ENCODE results near the gene ATG5.

The ATG5 gene

DNA sequence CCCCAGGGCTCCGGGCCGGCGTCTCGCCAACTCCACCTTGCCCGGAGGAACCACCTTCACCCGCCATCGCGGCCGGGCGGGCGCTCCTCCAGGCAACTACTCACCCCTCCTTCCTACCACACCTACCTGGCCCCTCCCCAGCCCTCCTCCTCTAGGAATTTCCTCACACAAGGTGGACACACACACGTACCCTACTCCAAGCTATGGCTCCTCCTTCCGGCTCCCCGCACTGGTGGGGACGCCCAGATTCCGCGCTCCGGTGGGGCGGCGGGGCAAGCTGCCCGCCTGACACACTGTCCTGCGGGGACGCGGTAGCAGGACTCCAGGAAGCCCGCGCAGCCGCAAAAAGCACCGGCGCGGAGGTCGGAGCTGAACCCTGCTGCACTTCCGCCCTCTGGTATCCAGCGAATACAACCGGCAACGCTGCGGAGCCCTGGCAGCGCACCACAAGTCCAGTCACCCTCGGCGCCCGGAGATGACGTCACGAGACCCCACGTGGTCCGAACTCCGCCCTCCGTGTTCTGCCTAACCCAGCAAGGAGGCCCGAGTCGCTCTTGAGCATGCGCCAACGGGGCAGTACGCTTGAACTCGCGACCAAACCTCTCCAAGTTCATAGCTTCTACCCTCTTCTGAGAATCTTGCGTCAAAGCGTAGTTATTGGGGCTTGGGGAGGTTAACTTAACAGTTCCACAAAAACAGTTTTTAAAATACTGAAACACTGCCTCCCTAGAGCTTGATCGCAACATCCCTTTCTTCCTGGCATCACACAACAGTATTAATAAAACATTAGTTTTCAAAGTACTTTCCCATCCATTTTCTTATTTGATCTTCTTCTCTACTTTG is at the start of gene ATG5:
Gene ATG5 (minus strand): TSS at position 425 of the 843 bp plus-strand sequence. CDS start 9,552 bp downstream, outside the sequence.
- DNase-seq: peak; percentile 100

DNA sequence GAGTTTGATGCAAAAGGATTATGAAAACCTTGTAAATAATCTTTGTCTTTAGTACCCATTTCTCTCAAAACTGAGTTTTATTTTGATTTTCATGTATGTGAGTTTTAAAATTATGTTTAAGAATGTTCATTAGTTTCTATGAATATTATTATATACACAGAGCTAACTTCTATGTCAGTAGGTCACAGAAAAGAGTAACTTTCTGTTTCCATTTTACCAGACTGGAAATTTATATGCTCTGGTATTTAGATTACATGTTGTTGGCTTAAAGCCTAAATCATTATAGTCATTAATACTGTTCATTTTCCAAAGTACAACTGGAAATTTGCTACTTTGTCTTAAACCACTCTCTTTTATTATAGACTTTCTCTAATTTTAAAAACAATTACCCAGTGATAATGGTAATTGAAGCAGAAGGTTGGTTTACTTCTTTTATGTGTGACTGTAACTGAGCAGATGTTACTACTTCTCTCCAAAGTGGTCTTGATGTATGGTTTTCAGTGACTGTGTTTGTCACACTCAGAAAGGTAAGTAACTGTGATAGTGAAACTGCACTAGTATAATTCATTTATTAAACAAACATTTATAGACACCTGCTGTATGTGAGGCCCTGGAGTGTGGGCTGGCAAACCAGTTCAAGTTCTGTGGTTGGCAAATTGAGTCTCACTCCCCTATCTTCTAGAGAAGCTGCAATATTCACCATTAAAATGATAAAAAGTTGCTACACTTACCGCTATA is 48.1 kb upstream of the ATG5 start:
- DNase-seq: no peak

DNA sequence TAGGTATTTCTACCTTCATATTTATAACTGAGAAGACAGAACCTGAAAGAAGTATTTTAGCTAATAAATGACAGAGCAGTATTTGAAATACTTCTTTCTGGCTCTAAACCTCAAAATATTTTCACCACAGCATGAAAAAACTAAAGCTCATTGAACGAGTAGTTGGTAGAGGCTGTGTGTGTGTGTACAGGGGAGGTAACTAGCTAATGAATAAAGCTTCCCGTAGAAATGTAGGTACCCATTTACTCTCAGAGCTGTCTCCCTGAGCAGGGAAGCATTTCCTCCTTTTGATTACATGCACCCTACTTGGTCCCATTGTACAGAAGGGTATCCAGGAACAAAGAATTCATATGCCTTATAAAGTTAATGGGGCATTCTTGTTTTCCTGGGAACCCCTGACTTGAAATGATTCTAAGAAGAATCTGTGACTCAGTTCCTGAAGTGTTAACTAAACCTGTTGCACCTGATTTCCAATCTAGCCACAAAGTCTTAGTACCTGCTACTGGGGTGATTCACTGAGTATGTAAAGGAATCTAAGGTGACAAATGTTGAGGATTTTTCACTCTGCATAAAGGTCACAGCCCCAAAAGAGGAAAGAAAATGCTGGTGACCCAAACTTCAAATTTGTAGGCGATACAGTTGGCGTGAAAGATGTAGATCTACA is 47.4 kb upstream of the ATG5 start:
- DNase-seq: no peak

DNA sequence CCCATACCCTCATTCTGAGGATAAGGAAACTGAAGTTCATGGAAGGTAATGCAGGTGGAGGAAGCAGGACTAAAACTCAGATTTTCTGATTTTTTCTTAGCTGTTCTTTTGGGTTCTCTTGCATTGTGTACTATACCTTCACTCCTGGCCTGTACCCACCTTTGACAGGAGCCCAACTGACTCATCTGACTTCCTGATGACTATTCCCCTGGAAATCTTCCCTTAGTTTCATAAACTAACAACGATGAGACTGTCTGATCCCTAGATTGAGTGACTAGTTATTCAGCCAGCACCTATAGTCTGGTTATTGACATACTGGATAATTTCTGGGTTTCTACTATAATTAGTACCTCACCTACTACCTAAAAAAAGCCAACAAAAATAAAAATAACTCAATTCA is 45.1 kb upstream of the ATG5 start:
- no peak for DNase-seq

DNA sequence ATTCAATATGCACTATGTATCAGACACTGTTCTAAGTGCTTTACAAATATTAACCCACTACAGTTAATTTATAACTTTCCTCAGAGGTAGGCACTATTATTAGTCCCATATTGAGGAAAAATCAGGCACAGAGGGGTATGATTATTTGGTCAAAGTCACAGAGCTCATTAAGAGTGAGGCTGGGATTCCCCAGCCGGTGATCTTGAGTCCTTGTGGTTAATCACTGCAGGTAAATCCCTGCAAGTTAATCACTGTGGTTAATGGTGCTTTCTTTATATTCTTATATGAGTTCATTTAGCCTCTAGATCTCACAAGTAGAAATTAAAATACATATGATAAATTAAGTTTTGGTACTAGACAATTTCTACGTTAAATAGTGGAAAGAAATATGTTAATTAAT is 44.2 kb upstream of the ATG5 start:
- DNase-seq: no peak

DNA sequence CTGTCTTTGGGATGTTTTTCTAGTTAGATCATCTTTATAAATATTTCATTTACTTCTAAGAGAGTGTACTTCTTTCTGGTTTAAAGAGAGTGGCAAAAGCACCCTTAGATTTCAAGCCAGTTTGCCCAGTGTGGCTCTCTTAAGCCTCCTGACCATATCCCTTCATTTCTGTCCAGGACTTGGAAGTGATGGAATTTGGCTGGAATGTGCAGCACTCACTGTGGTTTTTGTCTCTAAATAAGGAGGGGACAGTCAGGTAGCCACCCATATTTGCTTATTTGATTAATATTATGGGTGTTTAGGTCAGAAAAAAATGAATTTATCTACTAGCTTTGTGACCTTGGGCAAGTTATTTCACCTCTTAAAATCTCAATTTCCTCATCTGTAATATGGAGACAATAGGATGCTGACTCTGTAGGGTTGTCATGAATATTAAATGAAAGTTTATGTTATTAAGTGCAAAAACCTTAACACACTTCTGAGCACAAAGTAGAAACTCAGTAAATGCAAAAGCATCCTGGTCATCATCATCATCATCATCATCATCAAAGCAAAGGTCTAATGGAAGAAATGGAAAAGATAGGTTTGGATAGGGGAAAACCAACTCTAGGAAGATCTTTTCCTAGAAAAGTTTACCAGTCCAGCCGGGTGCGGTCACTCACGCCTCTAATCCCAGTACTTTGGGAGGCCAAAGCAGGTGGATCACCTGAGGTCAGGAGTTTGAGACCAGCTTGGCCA is 38.0 kb upstream of the ATG5 start:
- DNase-seq: no peak

DNA sequence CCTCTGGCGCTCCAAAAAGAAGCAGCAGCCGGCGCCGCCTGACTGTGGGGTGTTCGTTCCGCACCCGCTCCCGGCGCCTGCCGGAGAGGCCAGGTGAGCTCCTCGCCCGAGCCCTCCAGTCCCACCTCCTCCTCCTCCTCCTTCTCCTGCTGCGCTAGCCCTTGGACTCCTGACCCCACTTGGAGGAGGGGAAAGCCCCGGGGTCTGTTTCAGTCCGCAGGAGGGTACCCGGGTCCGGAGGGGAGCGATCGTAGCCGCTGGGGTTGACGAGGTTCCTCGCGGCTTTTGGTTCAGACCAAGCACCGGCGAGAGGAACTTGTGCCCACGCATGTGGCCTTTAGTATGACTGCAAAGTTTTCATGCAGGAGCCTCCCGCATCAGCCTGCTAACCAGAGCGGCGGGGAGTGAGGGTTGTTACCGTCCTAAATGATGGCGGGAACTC is 35.5 kb upstream of the ATG5 start:
- DNase-seq: peak; percentile 75

DNA sequence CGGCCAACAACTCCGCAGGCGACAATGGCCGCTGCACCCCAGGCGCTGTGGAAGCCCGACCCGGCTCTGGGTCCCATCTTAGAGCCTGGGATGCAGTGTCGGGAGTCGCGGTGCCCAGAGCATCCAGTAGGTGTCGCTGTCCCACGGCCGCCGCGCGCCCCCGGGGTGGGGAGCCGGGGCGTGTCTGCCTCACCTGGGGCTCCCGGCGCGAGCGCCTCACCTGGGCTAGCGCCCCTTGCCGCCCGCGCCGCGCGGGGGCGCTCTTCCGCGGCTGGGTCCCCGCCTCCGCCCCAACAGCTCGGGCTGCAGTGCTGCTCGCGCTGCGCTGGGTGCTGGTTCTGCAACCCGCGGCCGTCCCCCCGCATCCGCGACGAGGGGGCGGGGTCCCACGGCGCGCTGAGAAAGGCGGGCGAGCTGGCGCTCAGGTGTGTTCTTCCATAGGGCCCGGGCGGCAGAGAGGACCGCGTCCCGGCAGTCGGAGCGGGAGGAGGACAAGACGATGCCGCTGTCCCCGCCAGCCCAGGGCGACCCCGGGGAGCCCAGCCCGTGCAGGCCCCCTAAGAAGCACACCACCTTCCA is 34.9 kb upstream of the ATG5 start, which contains the start of gene CRYBG1:
Gene CRYBG1 (plus strand): TSS at position 308 of the 579 bp plus-strand sequence. CDS start 192 bp downstream, at position 500.
- peak; percentile 88 for DNase-seq

DNA sequence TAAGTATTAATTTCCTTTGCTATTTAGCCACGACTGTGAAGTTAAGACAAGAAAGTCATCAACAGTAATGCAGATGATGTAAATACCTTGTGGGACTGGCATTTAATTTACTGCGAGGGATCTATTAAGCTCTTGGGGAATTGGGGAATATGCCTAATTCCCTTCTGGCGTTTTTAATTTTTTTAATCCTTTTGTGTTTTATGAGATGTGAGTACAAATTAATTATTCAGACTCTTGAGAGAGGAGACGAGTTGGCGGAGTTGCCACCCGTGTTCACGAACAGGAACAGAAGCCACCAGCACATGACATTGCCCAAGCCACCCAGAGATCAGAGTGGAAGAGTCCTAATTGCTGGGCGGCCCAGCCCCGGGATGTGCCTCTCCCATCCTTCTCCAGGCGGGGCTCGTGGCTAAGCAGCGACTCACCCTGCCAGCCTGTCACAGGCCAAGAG is 34.4 kb upstream of the ATG5 start:
- DNase-seq: no peak

DNA sequence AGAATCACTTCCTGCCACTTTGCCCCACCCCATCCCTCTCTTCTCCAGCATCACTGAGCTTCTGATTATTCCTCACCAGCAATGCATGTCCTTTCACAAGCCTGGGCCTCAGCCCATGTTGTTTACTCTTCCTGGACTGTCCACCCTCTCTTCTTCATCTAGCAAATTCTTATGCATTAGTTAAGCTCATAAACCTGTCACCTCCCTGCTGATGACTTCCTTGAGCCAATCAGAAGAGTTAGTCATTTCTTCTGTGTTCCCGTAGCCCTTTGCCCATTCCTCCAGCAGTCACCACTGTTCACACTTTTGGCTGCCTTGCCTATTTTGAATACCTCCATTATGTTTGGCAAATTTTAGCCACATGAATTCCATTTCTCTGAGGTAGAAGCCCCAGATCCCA is 30.8 kb upstream of the ATG5 start:
- DNase-seq: no peak

DNA sequence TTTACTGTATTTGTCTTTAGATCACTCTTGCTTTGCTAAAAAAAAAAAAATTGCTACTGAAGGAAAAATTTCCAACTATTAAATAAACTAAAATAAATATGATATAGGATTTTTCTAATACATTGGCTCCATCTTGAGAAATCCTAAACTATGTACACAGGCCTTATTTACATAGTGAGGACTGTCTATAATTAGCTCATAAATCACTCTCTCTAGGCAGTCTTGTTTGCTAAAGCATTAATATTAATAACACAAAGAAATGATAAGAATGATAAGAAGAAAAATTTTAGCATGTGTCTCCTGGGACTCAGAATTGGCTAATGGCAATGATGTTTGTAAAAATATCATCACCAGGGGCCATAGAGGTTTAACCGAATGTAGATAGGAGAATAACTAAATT is 21.7 kb upstream of the ATG5 start:
- DNase-seq: no peak

DNA sequence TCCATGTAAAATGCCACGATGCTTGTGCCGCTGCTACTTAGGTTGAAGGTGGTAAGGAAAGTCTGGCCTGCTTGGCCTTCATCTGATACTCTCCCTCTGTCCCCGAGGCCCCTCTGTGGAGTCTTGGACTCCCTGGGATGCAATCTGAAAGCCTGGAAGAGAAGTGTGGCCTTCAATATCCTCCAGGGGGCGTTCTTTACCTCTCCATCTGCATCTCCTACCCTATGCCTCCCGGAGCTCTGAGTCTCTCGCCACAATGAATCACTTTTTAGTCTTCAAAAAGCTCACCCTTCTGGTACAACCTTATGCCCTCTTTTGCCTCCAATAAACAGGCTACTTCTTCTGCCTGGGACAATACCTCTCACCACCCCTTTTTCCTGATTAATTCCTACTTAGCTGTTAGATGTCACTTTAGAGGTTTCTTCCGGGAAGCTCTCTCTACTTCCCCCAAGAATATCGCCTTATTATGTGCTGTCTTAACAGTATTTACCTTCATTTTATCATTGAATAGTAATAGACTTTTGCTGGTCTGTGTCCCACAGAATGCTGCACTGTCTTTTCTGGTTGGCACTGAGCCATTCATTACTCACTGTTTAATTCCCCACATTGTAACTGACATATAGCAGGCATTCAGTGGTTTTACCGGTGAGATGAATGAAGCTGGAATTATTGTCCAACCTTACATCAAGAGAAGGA is 13.9 kb upstream of the ATG5 start:
- peak; percentile 61 for DNase-seq

DNA sequence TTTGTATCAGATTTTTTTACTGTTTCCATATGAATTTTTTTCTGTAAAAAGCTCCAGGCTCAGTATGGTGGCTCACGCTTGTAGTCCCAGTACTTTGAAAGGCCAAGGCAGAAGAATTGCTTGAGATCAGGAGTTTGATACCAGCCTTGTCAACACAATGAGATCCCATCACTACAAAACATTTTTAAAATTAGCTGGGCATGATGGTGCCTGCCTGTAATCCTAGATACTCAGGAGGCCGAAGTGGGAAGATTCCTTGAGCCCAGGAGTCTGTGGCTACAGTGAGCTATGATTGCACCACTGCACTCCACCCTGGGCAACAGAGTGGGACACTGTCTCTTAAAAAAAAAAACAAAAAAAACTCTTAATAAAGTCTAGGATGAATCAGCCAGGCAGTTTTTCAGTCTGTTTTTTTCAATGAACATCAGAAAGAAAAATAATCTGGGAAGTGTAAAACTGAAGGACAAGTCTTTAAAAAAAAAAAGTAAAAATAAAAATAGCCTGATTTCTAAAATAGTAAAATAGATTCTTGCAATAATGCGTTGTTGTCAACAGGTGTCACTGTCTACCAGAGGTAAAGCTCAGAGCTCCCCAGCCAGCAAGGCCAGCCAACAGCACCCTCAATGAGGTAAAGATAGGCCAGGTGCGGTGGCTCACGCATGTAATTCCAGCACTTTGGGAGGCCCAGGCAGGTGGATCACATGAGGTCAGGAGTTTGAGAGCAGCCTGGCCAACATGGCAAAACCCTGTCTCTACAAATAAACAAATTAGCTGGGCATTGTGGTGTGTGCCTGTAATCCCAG is 9.3 kb upstream of the ATG5 start:
- peak; percentile 74 for DNase-seq

DNA sequence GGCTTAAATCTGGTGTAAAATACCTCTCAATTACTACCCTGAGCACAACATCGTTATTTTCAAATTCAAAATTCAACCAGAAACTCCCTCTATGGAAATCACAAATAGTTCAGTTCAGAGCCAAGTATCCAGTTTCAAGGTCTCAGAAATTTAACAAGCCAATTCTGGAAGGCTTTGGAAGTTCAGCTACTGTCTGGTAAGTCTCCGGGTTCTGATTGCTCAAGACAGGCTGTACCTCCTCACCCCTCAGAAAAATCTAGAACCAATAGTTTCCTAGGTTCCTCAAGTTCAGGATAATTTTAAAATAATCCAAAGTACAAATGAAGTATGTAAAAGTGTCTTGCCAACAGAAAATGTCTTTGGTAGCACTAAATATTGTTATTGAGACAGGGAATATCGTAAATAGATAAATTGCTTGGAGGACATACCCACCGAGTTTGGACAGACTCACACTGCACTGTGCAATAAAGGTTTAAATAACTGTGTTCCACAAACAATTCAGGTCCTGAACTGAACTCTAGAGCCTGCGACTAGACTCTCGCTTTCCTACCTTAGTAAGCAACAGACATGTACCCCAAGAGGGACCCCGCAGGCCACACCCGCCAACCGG is 729 bp downstream of the ATG5 start:
- DNase-seq: no peak

DNA sequence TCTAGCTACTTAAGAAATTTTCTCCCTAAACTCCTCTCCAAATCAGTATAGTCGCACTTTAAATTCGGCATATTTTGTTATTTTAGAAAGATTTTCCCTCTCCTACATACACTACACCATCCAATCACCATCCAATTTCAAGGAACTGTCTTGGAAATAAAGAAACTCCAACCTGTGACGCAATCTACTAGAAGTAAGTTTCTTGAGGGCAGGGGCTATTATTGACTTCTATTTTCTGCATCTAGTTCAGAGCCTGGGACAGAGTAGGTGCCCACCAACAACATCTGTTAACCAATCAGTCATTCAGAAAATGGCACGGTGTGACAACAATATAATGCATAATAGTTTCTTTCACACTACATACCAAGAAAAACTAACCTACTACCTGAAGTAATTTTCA is 3.6 kb downstream of the ATG5 start:
- DNase-seq: no peak

DNA sequence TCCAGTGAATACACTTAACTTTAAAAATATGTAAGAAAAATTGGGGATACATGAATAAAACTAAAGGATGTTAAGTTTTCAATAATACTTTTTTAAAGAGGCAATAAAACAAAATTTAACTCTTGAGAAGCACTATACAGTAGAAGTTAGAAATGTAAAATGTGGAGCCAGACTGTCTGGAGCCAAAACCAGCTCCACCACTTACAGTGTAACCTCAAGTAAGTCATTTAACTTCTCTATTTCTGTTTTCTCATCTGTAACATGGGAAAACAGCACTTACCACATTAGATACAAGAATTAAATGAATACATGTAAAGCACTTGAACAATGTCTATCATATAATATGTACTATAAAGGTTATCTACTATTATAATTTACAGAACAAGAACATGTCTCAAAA is 6.7 kb downstream of the ATG5 start:
- DNase-seq: no peak

DNA sequence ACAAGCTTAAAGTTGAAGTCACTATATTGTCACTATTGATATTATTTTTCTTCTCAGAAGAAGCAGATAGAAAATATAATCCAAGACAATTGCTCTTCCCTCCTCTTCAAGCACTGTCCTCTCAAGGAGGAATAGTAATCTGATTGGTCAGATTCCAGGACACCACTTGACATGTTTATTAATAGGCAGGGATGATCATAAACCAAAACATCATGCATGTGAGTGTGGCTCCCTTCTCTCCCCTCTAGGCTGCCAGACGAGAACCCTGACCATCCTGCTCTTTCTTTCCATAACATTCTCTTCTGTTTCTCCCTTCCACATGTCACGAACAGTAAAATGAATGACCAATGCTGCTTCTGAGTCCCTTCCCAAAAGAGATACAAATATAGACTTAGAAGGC is 7.5 kb downstream of the ATG5 start:
- DNase-seq: no peak

DNA sequence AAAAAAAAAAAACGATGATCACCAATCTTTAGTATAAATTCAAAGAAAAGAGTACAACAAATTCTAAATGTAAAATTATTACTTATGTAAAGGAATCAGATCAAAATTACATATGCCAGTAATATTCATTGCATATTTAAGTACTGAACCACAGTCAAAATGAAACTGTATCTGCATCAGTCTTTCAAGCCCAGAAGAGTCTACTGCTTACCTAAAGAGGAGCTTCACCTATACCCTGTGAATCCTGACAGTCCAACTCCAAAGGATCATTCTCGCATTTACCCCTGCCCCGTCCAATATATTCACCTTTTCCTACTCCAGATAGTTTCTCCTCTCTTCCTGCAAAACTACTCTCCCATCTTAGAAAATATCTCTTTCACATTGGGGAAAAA is 9.2 kb downstream of the ATG5 start:
- DNase-seq: no peak

DNA sequence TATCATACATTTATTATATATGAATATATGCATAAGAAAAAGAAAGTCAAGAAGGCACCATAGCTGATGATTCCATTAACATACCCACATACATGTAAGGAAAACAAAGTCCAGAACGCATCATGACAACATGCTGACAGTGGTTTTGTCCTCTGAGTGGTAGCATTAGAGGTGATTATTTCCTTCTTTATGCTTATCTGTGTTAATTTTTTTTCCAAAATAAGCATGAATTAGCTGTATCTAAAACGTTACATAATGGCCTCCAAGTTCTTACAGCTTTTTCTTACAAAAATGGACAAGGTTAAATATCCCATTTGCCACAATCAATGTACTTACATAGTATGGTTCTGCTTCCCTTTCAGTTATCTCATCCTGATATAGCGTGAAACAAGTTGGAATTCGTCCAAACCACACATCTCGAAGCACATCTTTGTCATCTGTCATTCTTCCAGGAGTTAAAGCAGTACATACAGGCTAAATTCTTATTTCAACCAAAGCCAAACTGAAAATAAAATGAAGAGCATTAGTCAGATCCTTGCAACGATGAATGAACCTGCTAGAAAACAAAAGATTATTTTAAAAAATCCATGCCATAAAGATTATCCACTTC is 9.7 kb downstream of the ATG5 start:
- DNase-seq: no peak
